ENCODE data around the gene USH1C. TPM values are rescaled to one million over a fixed set of nuclear protein-coding genes. Genes with fewer than 3 reads are reported as not detected.

Gene USH1C
- total RNA-seq, 1 experiment from 2014 or later = not detected

GRCh38 chr11:17504330-17505107 is 39.7 kb downstream of the USH1C start:
- peak; percentile 43 for DNase-seq (ENCODE audit: low read depth)

GRCh38 chr11:17502630-17503029 is 41.6 kb downstream of the USH1C start:
- DNase-seq (ENCODE audit: low read depth) = no peak

DNA sequence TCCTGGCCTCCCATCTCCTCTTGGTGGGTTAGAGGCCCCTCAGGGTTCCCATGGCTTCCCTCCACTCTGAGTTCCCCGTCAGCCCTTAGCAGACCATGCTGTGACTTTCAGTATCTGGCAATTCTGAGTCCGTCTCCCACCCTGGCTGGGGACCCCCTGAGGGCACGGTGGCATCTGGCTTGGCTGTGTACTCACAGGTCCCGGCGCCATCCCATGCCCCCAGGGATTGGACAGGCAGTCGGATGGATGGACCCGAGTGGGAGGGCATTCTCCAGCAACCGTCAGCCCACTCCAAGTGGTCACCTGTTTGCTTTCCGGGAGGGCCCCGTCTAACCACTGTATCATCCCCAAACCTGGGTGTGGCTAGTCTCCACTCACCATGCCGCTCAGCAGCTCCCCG is 43.5 kb downstream of the USH1C start:
- no peak for DNase-seq (ENCODE audit: low read depth)

DNA sequence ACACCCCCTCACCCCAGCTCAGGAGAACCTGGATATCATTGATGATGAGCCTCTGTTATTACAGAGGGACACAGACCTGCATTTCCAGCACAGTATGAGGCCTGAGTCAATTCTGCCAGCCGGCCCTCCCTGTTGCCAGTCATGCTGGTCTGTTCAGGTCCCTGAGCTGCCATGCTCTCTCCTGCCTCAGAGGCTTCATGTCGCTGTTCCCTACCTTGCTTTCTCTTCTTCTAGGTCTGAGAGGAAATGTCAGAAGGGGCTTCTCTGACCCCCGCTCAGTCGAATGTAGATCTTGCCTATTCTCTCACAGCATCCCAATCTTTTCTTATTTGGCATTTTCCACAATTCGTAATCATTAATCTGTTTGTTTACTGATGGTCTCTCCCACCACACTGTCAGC is 45.7 kb downstream of the USH1C start:
- no peak for DNase-seq (ENCODE audit: low read depth)

DNA sequence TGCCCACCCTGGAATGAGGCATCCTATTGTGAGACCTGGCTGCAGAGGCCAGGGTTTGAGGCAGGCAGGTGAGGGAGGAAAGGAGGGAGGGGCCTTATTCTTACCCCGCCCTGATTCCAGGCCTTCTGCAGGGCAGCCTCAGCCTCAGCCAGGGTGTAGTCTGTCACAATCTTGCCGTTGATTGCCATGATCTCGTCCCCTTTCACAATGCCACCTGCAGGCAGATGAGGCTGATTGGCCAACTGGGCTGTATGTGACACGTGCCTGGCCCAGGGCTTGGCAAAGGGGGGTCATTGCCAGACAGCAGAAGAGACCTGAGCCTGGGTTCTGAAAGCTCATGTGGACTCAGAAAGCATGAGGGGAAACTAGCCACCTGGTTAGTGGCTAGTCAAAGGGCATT is 46.2 kb downstream of the USH1C start:
- no peak for DNase-seq (ENCODE audit: low read depth)

DNA sequence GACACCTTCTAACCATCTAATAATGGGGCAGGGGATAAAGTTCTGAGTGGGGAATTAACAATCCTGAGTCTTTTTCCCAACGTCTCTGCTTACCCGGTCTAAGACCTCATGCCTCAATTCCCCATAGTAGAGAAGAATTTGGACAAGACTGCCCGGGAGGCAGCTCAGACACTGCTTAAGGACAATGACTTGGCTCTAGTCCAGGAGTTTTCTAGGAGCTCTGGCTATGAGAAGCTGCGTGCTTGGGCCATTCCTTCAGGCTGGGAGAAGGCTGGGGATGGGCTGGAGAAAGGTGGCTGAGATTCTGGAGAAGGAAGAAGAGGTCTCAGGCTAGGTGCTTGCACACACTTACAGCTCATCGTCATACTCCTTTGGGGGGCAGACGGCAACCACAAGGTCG is 47.8 kb downstream of the USH1C start:
- peak; percentile 4 for DNase-seq (ENCODE audit: low read depth)

GRCh38 chr11:17494019-17494418 is 50.2 kb downstream of the USH1C start:
- DNase-seq (ENCODE audit: low read depth) = no peak

- DNase-seq (ENCODE audit: low read depth) = no peak
Observed at GRCh38 chr11:17490938-17491337, 53.3 kb downstream of the USH1C start.

DNA sequence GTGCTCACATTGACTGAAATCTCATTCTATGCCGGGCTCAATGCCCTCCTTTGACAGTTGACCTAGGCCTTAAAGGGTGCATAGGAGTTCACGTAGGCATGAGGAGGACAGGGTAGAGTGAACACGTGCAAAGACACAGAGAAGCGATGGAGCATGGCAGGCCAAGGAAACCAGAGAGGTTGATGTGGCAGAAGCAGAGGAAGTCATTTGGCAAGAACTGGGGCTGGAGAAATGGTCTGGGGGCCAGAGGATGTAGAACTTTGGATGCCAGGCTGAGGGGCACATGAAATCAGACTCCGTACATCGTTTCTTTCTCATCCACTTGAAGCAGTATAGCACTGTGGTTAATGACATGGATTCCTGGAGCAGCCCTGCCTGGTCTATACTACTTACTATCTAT is 54.0 kb downstream of the USH1C start:
- no peak for DNase-seq (ENCODE audit: low read depth)

DNA sequence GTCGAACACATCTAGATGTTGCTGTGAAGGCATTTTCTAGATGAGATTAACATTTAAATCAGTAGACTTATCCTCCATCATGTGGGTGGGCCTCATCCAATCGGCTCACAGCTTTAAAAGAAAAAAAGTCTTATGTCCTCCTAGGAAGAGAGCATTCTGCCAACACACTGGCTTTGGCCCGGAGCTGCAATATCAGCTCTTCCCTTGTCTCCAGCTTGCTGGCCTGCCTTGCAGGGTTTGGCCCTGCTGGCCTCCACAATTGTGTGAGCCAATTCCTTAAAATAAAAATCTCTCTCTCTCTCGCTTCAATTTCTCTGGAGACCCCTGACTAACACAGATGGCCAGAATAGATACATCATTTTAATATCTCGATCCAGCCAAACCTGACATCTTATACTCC is 54.5 kb downstream of the USH1C start:
- no peak for DNase-seq (ENCODE audit: low read depth)

GRCh38 chr11:17488563-17488962 is 55.7 kb downstream of the USH1C start:
- no peak for DNase-seq (ENCODE audit: low read depth)

GRCh38 chr11:17486646-17487045 is 57.6 kb downstream of the USH1C start:
- no peak for DNase-seq (ENCODE audit: low read depth)

DNA sequence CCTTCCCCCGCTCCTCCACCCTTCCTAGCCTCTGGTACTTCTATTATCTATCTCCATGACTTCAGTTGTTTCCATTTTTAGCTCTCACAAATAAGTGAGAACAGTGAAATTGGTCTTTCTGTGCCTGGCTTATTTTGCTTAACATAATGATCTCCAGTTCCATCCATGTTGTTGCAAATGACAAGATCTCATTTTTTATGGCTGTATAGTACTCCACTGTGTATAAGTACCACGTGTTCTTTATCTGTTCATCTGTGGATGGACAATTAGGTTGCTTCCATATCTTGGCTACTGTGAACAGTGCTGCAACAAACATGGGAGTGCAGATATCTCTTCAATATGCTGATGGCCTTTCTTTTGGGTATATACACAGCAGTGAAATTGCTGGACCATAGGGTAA is 60.7 kb downstream of the USH1C start:
- no peak for DNase-seq (ENCODE audit: low read depth)

GRCh38 chr11:17481905-17482304 is 62.3 kb downstream of the USH1C start:
- DNase-seq (ENCODE audit: low read depth) = no peak

- DNase-seq (ENCODE audit: low read depth) = peak; percentile 20
Observed at GRCh38 chr11:17479284-17480214, 64.7 kb downstream of the USH1C start.

DNA sequence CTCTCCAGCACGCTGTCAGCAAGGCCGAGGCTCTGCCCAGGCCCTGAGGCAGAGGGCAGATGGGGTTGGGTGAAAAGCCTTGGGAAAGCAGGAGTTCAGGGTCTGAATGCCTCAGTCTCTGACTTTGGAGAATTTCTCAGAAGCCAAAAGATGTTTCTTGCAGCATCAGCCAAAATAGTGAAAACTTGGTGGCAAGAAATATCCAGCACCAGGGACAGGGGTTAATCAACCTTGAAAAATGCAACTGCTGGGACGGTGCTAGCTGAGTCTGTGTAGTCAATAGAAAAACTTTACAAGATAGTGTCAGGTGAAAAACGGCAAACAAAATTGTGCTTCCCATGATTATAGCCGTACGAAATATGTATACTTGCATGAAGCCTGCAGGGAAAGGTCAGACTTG is 66.1 kb downstream of the USH1C start:
- DNase-seq (ENCODE audit: low read depth) = no peak

- DNase-seq (ENCODE audit: low read depth) = no peak
Observed at GRCh38 chr11:17477361-17477760, 66.9 kb downstream of the USH1C start.

DNA sequence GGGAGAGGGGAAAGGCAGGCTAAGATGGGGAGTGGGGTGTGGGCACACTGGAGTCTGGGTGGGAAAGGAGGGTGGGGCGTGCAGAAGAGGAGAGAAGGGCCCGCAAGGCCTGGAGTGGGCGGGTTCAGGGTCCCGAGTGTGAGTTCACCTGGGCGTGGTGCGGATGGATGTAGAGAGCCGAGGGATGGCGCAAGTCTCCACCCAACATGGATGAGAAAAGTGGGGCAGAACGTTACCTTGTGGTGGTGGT is 67.2 kb downstream of the USH1C start:
- no peak for DNase-seq (ENCODE audit: low read depth)

DNA sequence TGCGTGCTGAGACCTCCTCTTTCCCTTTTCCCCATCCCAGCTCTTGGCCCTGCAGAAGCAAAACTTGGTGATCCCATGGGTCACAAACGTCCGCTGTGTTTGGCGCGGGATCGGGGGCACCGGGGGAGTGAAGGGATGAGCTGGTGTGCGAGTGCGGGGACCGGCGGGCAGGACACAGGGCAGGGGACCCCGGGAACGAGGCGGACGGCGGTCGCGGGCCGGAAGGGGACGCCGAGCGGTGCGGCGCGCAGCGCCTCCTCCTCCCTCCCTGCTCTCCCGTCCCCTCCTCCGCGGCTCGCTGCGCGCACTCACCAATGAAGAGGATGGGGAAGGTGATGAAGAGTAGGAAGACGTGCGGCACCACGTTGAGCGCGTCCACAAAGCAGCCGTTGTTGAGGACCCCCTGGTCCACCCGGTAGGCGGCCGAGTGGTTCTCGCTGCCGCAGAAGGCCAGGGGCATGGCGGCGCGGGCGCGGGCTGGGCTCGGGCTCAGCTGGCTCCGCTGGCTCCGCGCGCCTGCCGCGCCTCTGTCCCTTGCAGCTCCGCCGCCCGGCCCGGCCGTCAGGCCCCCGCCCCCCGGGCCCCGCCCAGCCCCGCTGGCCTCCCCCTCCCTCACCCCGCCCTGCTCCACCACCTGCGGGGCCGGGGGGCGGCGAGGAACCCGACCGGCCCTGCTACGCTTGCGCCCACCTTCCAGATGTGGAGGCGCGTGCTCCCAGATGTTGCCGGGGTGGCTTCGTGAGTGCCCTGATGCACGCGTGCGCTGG is 67.7 kb downstream of the USH1C start, which contains the start of gene ABCC8:
Gene ABCC8 (minus strand): TSS at position 529 of the 767 bp plus-strand sequence. CDS start 69 bp downstream, at position 460.
- DNase-seq (ENCODE audit: low read depth) = no peak

DNA sequence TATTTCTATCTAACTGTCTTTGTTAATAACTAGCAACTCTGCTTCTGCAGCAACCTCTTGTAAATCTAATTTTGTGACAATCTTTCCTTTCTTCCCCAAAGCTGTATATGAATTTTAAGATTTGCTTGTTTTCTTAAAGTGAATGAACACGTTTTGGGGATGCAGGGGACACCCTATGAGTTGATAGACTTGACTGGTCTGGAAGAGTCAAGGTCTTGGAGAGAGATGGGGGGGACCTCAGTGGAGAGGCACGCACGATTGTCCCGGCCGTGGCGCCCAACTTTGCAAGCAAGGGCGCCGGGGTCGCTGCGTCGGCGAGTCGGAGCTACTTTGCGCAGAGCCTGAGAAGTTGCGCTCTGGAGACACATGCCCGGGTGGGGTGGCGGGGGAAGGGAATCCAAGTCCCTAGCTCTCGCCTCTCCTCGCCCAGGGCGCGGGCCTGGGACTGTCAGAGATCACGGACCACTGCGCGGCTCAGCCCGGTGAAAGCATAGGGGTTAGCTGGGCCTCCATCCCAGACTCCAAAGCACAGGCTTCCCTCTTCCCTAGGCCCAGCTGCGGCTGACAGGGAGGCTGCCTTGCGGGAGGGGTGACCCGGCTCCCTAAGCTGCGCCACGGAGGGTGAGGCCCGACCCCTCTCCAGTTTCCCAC is 68.4 kb downstream of the USH1C start:
- no peak for DNase-seq (ENCODE audit: low read depth)

DNA sequence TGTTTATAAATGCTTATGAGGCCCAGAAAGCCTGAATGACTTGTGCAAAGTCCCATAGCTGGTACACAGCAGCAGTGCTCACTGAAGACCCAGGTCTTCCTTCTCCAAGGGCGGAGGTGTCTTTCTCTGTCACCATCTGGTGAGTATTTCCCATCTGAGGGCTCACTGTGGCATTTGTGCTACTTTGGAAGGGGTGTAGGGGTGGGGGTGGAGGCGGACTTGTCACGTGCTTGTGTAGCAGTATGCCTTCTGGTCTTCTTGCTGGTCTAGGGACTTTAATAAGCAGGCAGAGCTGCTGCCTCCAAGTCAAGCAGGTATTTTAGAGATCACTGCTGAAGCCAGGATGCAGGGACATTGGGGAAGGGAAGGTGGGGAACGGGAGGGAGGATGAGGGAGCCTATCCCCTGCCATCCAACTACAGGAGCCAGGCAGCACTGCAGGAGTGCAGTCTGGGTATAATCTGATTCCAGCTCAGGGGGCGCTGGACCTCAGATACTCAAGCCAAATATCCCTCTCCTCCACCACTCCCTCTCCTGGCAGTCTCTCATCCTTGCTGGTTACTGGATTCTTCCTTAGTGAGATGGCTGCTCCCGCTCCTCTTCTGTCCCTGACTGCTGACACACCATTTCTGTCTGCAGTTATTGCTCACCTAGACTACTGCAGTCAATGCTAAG is 71.0 kb downstream of the USH1C start:
- DNase-seq (ENCODE audit: low read depth) = peak; percentile 15

All from RPMI7951 (cell line).